Measurements from ENCODE around the gene PIP5K1B.

PIP5K1B gene

GRCh38 chr9:68750786-68751185 lies 45.7 kb downstream of the PIP5K1B start:
- H3K36me3 ChIP-seq (ENCODE audit: insufficient read depth, low read length), result no peaks in the 10 kb centered on the region
- no peaks in the 10 kb centered on the region for H3K9me2 ChIP-seq (replicated peaks; ENCODE audit: low read depth, low read length)
- no peaks in the 10 kb centered on the region for H4K20me1 ChIP-seq (ENCODE audit: insufficient read depth, low read length, poor library complexity, severe bottlenecking)
- H3K9ac ChIP-seq (ENCODE audit: low read depth, low read length, poor library complexity, severe bottlenecking), result no peak overlapping the region
- H3K9me3 ChIP-seq (ENCODE audit: insufficient read depth, low read depth, low read length), result no peaks in the 10 kb centered on the region
- H3K4me1 ChIP-seq (ENCODE audit: insufficient read depth, low read length, poor library complexity, severe bottlenecking), result peaks cover 32% of the 10 kb centered on the region
- no peaks in the 10 kb centered on the region for H3F3A ChIP-seq (ENCODE audit: low read depth)
- no peak overlapping the region for H3K4me2 ChIP-seq (ENCODE audit: low read depth, low read length, poor library complexity, severe bottlenecking)
- H3K27me3 ChIP-seq (ENCODE audit: insufficient read depth, low read length, poor library complexity, severe bottlenecking), result no peaks in the 10 kb centered on the region
- no peak overlapping the region for H2AFZ ChIP-seq (ENCODE audit: low read length)
- TF ChIP-seq EZH2phosphoT487 (IDR thresholded peaks at IDR 0.05; ENCODE audit: borderline replicate concordance) (no peak), CTCF (conservative IDR thresholded peaks at IDR 0.05; ENCODE audit: low read length) (no peak)
- no peak overlapping the region for H3K4me3 ChIP-seq (ENCODE audit: low read length, poor library complexity, severe bottlenecking)
- H3K79me2 ChIP-seq (ENCODE audit: insufficient read depth, low read length), result no peaks in the 10 kb centered on the region

GRCh38 chr9:68751556-68751955 lies 46.5 kb downstream of the PIP5K1B start:
- Histone ChIP-seq H3K4me2 (ENCODE audit: low read depth, low read length, poor library complexity, severe bottlenecking) (no peak overlapping the region), H3K9me2 (replicated peaks; ENCODE audit: low read depth, low read length) (no peaks in the 10 kb centered on the region), H3K27me3 (ENCODE audit: insufficient read depth, low read length, poor library complexity, severe bottlenecking) (no peaks in the 10 kb centered on the region), H4K20me1 (ENCODE audit: insufficient read depth, low read length, poor library complexity, severe bottlenecking) (no peaks in the 10 kb centered on the region), H3K4me1 (ENCODE audit: insufficient read depth, low read length, poor library complexity, severe bottlenecking) (peaks cover 27% of the 10 kb centered on the region), H3K9ac (ENCODE audit: low read depth, low read length, poor library complexity, severe bottlenecking) (no peak overlapping the region), H3K9me3 (ENCODE audit: insufficient read depth, low read depth, low read length) (no peaks in the 10 kb centered on the region), H3F3A (ENCODE audit: low read depth) (no peaks in the 10 kb centered on the region), H2AFZ (ENCODE audit: low read length) (no peak overlapping the region), H3K4me3 (ENCODE audit: low read length, poor library complexity, severe bottlenecking) (no peak overlapping the region), H3K36me3 (ENCODE audit: insufficient read depth, low read length) (no peaks in the 10 kb centered on the region), H3K79me2 (ENCODE audit: insufficient read depth, low read length) (no peaks in the 10 kb centered on the region)
- TF ChIP-seq CTCF (conservative IDR thresholded peaks at IDR 0.05; ENCODE audit: low read length) (no peak), EZH2phosphoT487 (IDR thresholded peaks at IDR 0.05; ENCODE audit: borderline replicate concordance) (no peak)

GRCh38 chr9:68755051-68755450 lies 50.0 kb downstream of the PIP5K1B start:
- Histone ChIP-seq H3K36me3 (ENCODE audit: insufficient read depth, low read length) (no peaks in the 10 kb centered on the region), H3K4me2 (ENCODE audit: low read depth, low read length, poor library complexity, severe bottlenecking) (no peak overlapping the region), H4K20me1 (ENCODE audit: insufficient read depth, low read length, poor library complexity, severe bottlenecking) (no peaks in the 10 kb centered on the region), H3K9me3 (ENCODE audit: insufficient read depth, low read depth, low read length) (peaks cover 7% of the 10 kb centered on the region; the same call in 1 of the 2 replicates), H2AFZ (ENCODE audit: low read length) (no peak overlapping the region), H3K9me2 (replicated peaks; ENCODE audit: low read depth, low read length) (no peaks in the 10 kb centered on the region), H3F3A (ENCODE audit: low read depth) (no peaks in the 10 kb centered on the region), H3K9ac (ENCODE audit: low read depth, low read length, poor library complexity, severe bottlenecking) (no peak overlapping the region), H3K79me2 (ENCODE audit: insufficient read depth, low read length) (no peaks in the 10 kb centered on the region), H3K4me1 (ENCODE audit: insufficient read depth, low read length, poor library complexity, severe bottlenecking) (peaks cover 3% of the 10 kb centered on the region), H3K27me3 (ENCODE audit: insufficient read depth, low read length, poor library complexity, severe bottlenecking) (no peaks in the 10 kb centered on the region), H3K4me3 (ENCODE audit: low read length, poor library complexity, severe bottlenecking) (no peak overlapping the region)
- TF ChIP-seq CTCF (conservative IDR thresholded peaks at IDR 0.05; ENCODE audit: low read length), result no peak
- TF ChIP-seq EZH2phosphoT487 (IDR thresholded peaks at IDR 0.05; ENCODE audit: borderline replicate concordance), result no peak

Measured in Loucy (cell line).